ENCODE measurements around the gene CPA3. TPM values are rescaled to one million over a fixed set of nuclear protein-coding genes. Genes with fewer than 3 reads are reported as not detected.

The CPA3 gene
- total RNA-seq, 4 donors from 2014 or later: 0.70 to 13.6 (median 5.8) TPM

DNA sequence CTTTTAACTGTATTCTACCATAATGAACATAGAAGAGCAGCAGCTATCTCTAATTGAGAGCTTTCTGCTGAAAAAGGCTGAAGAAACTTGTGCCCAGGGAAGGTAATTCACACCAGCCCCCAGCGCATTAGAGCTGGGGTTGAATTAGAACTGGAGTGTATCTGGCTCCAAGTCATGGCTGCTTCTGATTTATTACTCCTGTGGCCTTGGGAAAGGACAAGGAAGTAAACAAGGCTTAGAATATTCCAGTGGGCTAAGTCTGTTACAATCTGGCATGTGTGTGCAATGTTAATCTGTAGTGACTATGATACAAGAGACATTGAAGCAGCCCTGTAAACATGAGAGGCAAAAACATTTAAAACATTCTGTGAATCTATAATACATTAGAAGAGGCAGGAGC, 18.1 kb downstream of the CPA3 start:
- Histone ChIP-seq H3K36me3 (no peaks in the 10 kb centered on the region), H3K27ac (no peak overlapping the region), H3K27me3 (no peaks in the 10 kb centered on the region), H3K9me3 (no peaks in the 10 kb centered on the region), H3K4me1 (no peaks in the 10 kb centered on the region), H3K4me3 (no peak overlapping the region)
- DNase-seq: no peak
- no peak for TF ChIP-seq POLR2A (IDR thresholded peaks at IDR 0.05)
- TF ChIP-seq, protein P1, sequence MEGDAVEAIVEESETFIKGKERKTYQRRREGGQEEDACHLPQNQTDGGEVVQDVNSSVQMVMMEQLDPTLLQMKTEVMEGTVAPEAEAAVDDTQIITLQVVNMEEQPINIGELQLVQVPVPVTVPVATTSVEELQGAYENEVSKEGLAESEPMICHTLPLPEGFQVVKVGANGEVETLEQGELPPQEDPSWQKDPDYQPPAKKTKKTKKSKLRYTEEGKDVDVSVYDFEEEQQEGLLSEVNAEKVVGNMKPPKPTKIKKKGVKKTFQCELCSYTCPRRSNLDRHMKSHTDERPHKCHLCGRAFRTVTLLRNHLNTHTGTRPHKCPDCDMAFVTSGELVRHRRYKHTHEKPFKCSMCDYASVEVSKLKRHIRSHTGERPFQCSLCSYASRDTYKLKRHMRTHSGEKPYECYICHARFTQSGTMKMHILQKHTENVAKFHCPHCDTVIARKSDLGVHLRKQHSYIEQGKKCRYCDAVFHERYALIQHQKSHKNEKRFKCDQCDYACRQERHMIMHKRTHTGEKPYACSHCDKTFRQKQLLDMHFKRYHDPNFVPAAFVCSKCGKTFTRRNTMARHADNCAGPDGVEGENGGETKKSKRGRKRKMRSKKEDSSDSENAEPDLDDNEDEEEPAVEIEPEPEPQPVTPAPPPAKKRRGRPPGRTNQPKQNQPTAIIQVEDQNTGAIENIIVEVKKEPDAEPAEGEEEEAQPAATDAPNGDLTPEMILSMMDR (IDR thresholded peaks at IDR 0.05): no peak

- DNase-seq: no peak
- no peak for TF ChIP-seq POLR2A (IDR thresholded peaks at IDR 0.05)
- TF ChIP-seq, protein P1 (IDR thresholded peaks at IDR 0.05): no peak
- no peak overlapping the region for H3K27ac ChIP-seq
- no peaks in the 10 kb centered on the region for H3K4me1 ChIP-seq
- no peak overlapping the region for H3K4me3 ChIP-seq
- H3K27me3 ChIP-seq: no peaks in the 10 kb centered on the region
- no peaks in the 10 kb centered on the region for H3K36me3 ChIP-seq
- H3K9me3 ChIP-seq: no peaks in the 10 kb centered on the region
Observed at GRCh38 chr3:148884261-148884660, 19.2 kb downstream of the CPA3 start.

GRCh38 chr3:148889828-148890227, 24.7 kb downstream of the CPA3 start:
- no peaks in the 10 kb centered on the region for H3K27me3 ChIP-seq
- H3K36me3 ChIP-seq: no peaks in the 10 kb centered on the region
- no peak for DNase-seq
- no peak for TF ChIP-seq POLR2A (IDR thresholded peaks at IDR 0.05)
- TF ChIP-seq, protein P1 (IDR thresholded peaks at IDR 0.05): no peak
- H3K9me3 ChIP-seq: no peaks in the 10 kb centered on the region
- no peaks in the 10 kb centered on the region for H3K4me1 ChIP-seq
- no peak overlapping the region for H3K27ac ChIP-seq
- no peak overlapping the region for H3K4me3 ChIP-seq

DNA sequence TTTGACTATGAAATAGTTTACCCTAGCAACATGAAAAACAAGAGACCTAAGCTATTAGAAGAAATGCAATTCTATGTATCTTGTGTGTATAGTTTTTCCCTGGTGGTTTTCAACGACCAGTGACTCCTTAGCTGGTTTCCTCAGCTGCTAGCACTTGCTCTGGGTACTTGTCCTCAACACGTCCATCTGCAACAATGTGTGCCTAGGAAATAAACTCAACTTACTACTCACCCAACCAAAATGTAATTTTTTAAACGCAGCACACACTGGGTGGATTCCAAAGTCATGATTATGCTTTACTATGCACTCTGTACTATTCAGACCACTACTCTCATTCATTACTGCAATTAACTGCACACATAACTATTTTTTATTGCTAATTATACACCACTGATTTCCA, 31.0 kb downstream of the CPA3 start:
- no peak overlapping the region for H3K4me3 ChIP-seq
- no peak overlapping the region for H3K27ac ChIP-seq
- no peaks in the 10 kb centered on the region for H3K36me3 ChIP-seq
- H3K4me1 ChIP-seq: no peaks in the 10 kb centered on the region
- H3K27me3 ChIP-seq: no peaks in the 10 kb centered on the region
- H3K9me3 ChIP-seq: no peaks in the 10 kb centered on the region
- TF ChIP-seq POLR2A (IDR thresholded peaks at IDR 0.05): no peak
- TF ChIP-seq, protein P1 (IDR thresholded peaks at IDR 0.05): no peak
- DNase-seq: no peak

DNA sequence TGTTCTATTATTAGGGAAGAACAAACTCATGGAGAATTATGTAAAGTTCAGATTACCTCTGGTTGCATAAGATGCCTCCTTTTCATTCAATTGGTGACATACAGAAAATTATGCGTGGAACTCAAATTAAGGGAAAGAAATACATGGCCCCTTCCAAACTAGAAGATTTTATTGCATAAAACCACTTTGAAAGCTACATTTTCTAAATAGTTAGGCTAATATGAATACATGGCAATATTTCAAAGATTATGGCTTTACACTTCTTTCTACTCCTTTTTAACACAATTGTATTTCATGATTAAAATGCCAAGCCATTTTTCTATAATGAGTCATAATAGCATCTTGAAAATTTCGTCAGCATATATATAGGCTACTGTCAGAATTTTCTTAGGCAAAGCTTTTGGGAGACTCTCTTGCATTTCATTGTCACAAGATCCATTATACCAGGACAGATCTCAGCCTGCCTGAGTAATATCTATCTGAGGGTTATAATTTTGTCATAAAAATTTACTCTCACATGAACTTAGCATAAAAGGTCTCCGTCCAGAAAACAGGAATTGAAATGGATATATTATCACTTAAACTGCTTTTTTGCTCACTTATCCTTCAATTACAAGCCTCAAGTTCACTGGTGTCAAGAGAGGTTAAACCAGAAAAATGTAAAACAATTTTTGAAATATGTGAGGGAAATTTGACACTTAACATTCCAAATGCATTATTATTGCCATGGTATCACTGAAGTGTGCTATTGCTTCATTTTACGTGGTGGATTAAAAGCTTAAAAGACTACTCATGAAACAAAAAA, 37.1 kb downstream of the CPA3 start:
- Histone ChIP-seq H3K27me3 (no peaks in the 10 kb centered on the region), H3K4me1 (no peaks in the 10 kb centered on the region), H3K27ac (no peak overlapping the region), H3K9me3 (no peaks in the 10 kb centered on the region), H3K4me3 (no peak overlapping the region), H3K36me3 (no peaks in the 10 kb centered on the region)
- TF ChIP-seq, protein P1 (IDR thresholded peaks at IDR 0.05): no peak
- no peak for TF ChIP-seq POLR2A (IDR thresholded peaks at IDR 0.05)
- no peak for DNase-seq
